ENCODE measurements around the gene KCNAB1. TPM values are rescaled to one million over a fixed set of nuclear protein-coding genes. Genes with fewer than 3 reads are reported as not detected.

Gene KCNAB1
- polyA plus RNA-seq, 4 donors: 2.7 to 3.5 (median 3.3) TPM

DNA sequence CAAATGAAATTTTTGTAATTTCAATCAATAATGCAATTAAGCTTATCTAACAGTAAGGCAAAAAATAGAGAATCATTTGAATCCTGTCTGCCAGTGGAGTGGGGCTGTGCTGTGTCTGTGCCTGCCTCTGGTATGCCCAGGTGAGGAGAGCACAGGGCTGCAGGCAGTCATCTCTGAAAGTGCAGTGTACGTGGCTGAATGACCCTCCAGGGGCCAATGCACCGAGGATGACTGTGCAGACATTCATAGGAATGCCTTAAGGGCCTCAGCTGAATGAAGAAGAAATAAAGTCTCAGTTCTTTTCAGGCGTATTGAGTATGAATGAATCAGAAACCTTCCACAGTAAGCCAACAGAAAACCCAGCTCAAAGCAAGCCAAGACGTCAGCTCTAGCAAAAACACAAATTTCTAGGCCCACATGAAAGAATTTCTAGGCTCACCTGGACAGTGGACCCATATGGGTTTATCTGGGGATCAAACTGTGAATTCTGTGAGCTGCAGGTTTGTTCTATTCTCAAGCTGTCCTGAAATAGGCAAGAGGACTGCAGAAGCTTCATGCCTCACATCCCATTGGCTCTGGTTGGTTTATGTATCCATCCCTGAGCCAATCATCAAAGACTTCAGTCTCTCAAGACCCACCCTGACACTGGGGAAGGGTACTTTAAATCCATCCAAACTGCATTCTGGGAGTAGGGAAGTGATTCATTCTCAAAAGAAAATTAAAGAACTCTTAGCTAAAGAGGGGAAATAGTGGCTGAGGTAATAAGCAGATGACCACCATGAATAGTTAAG is 311.2 kb downstream of the KCNAB1 start:
- DNase-seq (ENCODE audit: low read depth in 4 of 4, low spot score in 2 of 4): no peak

DNA sequence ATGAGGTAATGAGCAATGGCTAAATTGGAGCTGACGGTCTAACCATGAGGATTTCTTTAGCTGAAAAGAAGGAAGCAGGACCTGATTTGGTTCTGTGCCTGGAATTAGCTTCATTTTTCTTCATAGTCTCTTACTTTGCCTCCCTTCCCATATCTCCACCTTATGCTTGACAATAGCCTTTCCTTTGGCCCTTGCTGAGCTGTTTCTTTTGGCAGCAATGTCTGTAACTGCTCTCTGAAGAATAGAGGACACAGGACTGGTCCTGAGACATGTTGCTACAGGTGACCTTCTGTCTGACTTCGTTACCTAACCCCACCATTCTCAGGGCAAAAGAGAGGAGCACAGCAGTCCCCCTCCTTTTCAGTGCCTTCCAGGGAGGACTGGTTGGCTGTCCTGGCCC is 312.2 kb downstream of the KCNAB1 start:
- no peak for DNase-seq (ENCODE audit: low read depth in 4 of 4, low spot score in 2 of 4)

DNA sequence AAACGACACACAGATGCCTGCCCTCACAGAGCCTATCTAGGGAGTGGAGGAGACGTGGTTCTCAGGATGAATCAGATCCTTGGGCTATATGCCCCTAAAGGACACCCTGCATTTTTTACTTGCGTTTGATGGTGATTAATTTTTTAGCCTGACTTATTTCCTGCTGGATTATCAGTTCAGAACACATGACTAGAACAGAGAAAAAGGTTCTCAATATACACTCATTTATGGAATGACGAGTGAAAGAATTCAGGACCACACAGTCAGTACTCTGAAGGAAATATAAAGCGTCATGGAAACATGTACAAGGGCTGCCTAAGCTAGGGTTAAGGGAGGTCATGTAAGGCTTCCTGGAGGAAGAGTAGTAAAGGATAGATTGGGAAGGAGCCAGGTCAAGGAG is 312.8 kb downstream of the KCNAB1 start:
- DNase-seq (ENCODE audit: low read depth in 4 of 4, low spot score in 2 of 4): no peak

DNA sequence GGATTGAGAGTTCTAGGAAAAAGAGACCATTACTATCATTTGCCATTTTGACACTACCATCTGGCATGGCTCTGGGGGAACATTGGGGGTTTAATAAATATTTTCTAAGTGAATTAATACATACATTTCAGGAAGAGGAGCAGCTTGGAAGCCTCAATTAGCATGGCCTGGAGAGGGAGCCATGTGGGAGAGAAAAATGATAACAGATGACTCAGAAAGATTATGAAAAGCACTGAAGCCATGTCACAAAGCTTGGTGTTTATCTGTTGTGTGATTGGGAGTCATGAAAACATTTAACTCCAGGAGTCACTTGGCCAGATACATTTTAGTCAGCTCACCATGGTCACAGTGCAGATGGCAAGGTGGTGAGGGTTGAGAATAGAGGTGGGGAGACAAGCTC is 313.5 kb downstream of the KCNAB1 start:
- no peak for DNase-seq (ENCODE audit: low read depth in 4 of 4, low spot score in 2 of 4)

DNA sequence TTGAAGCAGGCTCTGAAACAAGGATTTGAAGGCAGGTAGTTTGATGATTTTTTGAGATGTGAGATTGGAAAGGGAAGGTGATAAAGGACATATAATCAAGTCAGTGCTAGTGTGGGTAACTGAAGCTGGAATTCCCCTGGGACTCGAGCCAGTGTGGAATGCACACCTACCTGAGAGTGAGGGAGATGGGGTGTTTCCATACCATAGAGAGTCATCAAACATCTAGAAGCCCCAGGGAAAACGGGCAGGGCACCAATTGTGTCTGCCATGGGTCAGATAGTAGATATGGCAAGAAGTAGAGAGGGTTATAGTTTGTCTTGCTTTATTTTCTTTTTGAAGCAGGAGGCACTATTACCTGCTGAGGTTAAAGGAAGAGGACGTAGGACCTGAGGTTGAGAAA is 314.5 kb downstream of the KCNAB1 start:
- no peak for DNase-seq (ENCODE audit: low read depth in 4 of 4, low spot score in 2 of 4)

DNA sequence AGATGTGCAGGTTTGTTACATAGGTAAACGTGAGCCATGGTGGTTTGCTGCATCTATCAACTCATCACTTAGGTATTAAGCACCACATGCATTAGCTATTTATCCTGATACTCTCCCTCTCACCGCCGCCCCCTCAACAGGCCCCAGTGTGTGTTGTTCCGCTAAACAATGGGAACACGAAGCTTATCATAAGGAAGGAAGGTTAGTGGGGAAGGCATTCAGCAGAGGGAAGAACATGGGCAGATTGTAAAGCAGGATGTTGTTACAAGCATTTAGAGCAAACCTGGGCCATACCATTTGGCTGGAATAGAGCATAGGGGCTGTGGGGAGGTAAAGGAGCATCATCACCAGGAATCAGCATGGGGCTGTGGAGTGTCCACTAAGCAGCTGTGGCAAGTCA is 322.7 kb downstream of the KCNAB1 start:
- DNase-seq (ENCODE audit: low read depth in 4 of 4, low spot score in 2 of 4): no peak

DNA sequence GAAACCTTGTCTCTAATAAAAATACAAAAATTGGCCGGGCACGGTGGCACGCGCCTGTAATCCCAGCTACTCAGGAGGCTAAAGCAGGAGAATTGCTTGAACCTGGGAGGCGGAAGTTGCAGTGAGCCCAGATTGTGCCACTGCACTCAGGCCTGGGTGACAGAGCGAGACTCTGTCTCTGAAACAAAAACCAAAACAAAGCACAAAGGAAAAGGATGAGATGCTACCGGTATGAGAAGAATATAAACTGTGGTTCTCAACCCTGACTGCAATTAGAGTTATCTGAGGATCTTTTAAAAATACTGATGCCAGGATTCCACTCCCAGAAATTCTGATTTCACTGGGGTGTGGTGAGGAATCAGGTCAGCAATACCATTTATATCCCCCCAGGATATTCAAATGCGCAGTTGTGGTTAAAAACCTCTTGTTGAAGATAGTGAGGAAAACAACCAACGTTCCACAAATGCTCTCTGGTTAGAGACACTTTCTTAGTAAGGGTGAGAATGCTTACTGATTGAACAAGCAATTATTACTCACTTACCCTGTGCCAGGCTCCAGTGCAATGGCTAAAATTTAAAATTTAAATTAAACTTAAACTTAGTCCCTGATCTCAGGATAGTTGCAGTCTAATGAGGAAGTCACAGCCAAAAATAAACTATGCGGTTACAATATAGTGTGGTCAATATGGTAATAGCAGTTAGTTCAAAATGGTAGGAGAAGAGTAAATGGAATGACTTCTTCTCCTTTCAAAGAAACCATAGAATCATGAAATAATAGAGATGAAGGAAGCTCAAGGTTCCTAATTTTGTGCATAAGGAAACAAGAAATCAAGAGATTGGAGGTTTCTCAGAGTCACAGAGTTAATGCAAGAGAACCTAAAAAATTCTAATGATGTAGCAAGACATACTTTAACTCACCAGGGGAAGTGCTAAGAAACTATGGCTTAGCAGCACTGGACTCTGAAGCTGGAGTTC is 325.0 kb downstream of the KCNAB1 start:
- DNase-seq (ENCODE audit: low read depth in 4 of 4, low spot score in 2 of 4): no peak

DNA sequence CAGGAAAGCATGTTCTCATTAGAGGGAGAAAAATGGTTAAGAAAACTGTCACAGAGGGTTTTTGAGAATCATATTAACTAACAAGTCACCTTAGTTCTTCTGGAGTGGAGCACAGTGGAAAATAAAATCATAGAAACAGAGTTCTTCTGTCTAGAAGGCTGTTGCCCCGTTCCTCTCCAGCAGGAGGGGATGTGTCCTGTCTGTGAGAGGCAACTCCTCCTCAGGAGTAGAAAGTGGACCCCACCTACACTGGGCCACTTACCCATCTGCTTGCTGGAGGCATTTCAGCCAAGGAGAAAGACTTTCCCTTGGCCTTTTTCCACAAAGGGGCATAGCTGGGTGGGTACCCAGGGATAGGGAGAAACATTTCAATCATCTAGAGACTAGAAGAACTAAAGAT is 327.9 kb downstream of the KCNAB1 start:
- DNase-seq (ENCODE audit: low read depth in 4 of 4, low spot score in 2 of 4): no peak

DNA sequence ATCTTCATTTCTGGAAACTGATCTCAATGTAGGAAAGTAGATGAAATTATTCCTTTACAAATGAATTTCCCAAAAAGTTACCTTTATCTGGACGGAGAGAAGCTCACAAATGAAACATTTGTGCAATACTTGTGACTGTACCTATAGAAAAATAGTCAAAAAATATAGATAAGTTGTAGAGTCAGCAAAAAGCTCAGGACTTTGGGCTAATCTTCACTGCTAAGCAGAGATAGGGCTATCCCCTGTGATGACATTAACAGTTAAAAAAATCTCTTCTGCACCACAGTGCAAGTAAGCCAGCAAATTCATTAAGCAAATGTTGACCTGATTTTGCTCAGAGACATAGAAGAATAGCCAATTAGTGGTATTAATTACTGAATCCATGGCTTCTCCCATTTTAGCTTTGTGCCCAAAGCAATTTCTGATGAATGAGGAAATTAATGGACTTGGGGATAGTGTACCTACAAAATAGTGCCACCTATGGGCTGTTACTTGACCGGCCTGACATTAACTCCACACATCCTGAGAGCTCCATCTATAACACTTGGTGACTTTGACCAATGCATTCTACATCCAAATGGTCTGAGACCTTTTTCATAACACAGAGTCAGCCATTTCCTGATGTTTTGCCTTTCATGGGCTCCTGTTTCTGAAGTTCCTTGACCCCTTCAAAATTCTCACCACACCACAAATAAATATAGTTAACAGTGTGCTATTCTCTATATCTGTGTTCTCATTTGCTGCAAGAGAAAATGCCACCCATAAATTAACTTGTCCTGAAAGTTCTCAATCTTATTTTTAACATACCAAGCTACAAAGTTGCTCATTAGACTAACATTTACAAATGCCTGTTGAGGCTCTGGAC is 329.6 kb downstream of the KCNAB1 start:
- no peak for DNase-seq (ENCODE audit: low read depth in 4 of 4, low spot score in 2 of 4)

DNA sequence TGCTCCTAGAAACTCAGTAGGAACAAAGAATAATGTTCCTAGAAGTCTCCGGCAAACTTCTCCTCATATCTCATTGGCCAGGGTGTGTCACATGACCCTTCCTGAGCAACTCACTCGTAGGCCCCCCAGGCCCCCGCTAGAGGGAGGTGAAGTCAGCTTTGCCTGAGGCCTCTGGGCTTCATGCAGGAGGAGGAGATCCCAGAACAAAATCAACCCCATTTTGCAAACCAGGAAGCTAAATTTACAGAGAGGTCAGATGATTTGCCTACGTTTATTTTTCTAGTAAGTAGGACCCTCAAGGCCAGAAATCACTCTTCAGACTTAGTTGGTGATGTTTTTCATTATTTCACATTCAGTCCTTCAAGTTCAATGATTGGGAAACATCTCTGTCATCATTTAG is 335.5 kb downstream of the KCNAB1 start:
- DNase-seq (ENCODE audit: low read depth in 4 of 4, low spot score in 2 of 4): no peak

DNA sequence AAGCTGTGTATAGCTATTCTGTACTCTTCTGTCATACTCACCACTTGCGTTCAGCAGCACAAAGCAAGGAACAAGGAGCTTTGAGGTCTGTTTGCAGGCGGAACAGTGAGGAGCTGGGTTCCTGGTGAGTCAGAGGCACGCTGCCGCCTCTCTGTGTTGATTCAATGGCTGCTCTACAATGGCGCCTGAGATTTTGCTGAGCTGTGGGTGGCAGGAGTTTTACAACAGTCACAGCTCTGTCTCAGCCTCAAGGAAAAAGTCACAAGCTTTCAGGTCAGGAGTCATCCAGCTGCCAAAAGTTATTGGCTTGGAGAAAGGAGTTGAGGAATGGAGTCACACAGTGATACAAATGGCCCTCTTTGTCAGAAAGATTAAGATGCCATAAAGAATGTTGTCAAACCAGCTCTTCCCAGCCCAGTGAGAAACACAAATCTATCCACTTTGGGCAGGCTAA is 336.4 kb downstream of the KCNAB1 start:
- no peak for DNase-seq (ENCODE audit: low read depth in 4 of 4, low spot score in 2 of 4)

DNA sequence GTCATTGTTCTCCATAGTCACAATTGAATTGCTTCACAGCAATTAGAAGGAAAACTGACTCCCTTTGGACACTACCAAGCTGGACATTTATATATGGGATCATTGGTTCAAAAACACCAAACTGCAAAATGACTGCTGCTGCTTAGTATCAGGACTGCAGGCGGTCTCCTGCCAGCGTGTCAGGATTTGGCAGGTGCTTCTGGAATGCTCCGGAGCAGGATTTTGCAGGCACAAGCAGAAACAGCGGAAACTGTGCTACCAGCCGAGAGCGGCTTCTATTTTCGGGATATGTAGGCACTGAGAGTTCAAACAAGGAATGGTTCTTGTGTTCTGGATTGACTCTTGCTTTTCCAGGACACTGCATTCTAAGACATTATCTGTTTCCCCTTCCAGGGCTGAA is 339.1 kb downstream of the KCNAB1 start:
- DNase-seq (ENCODE audit: low read depth in 4 of 4, low spot score in 2 of 4): no peak

DNA sequence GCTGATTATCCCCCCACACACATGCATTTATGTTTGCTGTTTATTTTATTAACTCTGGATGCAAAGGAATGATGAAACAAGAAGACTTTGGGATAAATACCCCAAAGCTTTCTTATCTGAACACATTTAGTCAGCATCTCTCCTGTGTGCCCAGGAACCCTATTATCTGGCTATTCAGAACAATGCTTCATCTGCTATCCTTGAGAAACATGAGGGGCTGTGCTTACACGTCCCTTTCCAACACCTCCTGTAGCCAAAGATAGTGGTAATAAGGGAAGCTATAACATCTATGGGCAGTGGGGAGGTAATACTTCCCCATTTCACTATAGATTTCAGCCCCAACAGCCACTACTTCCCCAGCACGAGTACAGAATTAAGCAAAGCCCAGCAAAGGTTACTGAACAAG is 339.8 kb downstream of the KCNAB1 start:
- no peak for DNase-seq (ENCODE audit: low read depth in 4 of 4, low spot score in 2 of 4)

DNA sequence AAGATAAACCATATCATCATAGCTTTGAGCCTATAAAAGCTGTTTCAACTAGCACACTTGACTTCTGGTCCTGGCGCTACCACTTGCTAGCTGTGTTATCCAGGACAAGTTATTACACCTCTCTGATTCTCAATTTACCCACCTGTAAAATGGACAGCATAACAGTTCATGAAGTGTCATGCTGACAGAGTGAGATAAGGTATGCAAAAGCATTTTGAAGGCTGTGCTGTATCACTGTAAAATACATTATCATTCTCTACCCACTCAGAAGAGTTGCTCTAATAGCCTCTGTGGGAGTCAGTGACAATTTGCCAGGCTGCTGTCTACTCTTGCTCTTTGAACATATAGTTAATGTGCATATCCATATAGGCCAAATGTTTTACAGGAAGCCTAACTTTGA is 341.5 kb downstream of the KCNAB1 start:
- no peak for DNase-seq (ENCODE audit: low read depth in 4 of 4, low spot score in 2 of 4)

DNA sequence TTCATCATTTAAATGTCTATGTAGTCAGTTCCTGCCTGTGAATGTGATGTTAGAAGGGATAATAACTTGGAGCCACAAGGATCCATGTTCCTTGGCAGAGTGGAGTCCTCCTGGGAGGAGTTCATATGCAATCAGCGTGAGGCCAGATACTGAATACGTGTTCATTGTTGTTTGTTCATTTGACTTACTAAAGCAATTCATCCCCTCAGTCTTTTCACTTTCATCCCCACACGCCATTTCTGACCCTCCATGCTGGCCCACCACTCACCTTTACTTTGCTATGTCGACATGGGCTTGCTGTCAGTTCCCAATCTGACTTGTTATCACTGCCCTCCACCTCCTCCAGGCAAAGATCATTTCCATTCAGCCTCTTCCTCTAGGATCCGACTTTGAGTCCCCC is 342.7 kb downstream of the KCNAB1 start:
- no peak for DNase-seq (ENCODE audit: low read depth in 4 of 4, low spot score in 2 of 4)

DNA sequence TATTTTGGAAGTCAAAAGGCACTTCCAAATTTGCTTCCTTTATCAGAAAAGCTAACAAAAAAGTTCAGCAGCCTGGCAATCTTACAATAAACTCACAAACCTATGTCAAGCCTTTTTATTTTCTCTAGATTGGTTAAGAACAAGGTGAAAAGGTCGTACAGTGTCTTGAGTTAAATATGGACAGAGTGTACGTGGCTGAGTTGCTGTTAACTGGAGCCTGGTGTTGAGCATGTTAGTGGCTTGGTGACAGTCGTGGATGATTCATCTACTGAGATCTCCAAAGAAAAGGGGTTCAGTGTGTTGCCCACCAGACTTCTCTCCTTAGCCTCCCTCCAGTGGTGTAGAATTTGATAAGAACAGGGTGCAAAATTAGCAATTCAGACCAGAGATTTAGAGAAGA is 344.8 kb downstream of the KCNAB1 start:
- no peak for DNase-seq (ENCODE audit: low read depth in 4 of 4, low spot score in 2 of 4)

DNA sequence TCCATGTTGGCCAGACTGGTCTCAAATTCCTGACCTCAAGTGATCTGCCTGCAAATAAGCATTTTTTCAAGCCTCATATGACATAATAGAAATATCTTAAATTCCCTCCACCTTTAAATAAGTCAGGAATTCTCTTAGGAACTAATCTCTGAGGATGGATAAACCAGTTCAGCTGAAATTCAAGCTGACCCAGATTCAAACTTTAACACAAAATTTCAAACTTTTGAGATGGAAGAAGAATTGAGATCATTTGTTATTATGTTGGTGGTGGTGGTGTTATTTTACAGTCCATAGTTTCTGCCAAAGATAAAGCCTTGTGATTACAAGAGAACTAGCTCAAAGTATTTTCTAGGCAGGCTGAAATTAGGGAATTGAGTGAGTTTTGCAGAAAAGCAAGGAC is 349.1 kb downstream of the KCNAB1 start:
- DNase-seq (ENCODE audit: low read depth in 4 of 4, low spot score in 2 of 4): no peak

DNA sequence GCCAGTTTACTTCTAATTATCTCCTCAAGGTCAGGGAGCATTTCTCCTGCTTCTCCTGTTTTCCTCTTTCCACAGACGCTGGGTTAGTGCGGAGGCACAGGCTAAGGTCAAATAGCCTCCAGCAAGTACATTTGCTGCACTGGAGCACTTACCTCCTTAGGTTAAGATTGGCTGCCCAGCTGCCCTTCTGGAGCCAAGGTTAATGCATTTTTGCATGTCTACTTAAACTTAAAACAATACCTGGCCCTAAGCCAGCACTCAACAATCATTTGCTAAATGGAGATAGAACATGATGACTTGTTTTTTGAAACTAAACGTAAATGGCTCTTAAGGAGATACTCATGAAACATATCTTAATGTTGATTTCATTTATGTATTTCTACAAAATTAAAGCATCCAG is 351.1 kb downstream of the KCNAB1 start:
- DNase-seq (ENCODE audit: low read depth in 4 of 4, low spot score in 2 of 4): no peak

DNA sequence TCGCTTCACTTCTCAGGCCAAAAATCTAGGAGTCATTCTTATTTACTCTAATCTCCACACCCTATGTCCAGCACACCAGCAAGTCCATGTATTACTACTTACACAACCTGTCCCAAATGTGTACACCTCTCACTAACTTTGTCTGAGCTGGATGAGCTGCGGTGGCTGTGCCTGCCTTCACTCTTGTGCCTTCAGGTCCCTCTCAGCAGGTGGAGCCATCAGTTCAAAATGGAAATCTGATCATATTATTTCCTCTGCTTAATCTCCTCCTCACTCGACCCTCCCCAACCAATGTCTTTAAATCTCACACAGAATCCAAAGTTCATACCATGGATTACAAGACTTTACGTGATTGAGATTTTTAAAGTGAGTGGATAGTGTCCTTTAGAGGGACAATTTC is 351.8 kb downstream of the KCNAB1 start:
- DNase-seq (ENCODE audit: low read depth in 4 of 4, low spot score in 2 of 4): no peak

DNA sequence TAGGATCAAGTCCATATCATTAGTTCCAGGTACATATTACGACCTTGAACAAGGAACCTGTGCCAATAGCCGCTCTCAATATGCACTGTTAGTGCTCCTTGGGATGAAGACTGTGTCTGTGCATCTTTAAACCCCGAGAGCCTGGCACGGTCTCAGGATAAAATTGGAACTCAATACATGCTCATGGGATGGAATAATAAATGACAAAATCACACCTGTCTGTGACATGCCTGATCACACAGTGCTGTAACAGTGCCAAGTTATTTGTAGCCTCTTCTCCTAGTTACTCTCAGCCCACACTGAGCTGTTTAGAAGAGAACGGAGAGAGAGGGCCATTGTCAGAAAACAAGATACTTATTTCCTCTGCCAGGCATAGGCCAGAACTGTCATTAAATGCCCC is 352.3 kb downstream of the KCNAB1 start:
- no peak for DNase-seq (ENCODE audit: low read depth in 4 of 4, low spot score in 2 of 4)

DNA sequence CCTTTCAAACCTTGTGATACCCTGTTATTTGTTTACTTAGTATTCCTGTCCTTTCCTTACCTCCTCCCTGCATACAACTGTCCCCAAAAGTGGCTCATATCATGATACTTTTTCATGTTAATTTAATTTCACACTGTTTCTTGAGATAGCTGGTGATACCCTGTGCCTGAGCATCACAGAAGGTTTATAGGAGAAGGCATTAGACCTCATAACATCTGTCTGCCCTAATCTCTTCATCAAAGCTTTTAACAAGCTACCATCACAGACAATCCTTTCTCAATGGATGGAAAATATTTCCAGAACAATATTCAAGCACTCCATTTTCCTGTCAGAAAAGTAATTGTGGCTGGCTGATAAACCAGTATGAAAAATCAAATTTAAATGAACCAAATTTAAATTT is 353.0 kb downstream of the KCNAB1 start:
- no peak for DNase-seq (ENCODE audit: low read depth in 4 of 4, low spot score in 2 of 4)

Data from left renal cortex interstitium (tissue), 4 donors.